HG02678 (cell line): ENCODE measurements around the gene NUP93.

ENCODE experiments used
- ATAC-seq: cut with Tn5 transposase; IDR thresholded peaks from one replicate; pipeline ENCODE4 v1.9.1; 2021; ENCODE audit warnings: mild to moderate bottlenecking, moderate library complexity; ENCODE audit not compliant: unreplicated experiment

The NUP93 gene

DNA sequence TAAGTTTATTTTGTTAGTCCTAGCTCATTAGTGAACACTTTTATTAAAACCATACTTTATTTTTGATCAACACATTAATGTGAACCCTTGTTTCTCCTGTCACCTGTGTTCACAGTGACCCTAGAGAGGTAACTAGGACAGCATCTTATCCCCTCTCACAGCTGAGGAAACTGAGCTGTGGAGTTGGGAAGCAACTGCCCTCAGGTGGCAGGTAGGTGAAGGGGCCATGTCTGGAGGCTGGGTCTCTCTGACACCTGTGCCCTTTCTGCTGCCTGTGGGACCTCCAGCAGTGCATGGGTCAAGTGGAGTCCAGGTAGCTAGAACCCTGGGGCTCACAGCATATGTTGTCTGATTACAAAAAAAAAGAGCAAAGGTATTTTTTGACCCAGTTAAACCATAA, 112.2 kb downstream of the NUP93 start:
- no peak for ATAC-seq

DNA sequence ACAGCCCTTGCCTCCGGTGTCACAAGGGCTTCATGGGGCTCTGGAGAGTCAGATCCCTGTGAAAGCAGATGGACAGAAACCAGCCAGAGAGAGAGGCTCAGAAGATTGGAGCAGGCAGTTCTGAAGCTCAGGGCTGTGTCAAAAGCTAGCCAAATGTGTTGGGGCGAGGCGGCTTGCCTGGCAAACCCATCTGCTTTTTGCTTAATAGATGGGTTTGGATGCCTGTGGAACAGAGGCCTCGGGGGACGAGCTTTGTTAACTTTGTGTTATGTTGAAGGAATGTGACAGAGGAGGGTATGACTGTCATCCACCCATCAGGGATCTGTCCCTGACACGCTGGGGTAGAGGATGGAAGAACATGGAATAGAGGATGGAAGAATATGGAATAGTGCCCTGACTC, 114.1 kb downstream of the NUP93 start:
- no peak for ATAC-seq

DNA sequence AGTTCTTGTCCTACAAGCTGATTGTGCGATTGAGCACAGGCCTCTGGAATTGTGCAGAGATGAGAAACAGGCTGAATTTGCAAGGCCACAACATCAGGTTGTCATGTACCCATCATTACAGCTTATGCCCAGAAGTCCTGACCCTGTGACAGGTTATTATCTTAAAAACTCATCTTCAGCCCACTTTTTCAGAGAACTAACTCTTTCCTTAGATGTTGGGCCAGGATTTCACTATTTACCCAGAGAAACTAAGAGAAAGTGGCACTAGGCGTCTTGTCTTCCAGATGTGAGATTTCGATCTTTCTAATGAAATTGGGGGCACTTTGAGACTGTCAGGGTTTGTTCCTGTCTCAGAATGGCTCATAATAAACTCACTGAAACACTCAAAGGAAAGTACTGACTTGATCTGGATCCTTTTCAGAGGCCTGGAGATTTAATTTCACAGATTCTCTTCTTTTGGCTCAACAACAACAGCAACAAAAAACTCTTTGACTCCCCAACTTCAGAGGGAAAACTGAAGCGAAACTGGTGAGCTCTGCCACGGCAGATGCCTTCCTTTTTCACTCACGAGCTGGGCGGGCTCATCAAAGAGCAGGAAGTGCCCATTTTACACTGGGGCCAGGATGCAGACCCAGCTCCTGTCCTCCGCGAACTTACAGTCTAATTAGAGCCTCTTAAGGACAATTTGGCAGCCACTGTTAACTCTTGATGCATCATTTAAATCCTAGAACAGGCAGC, 117.4 kb downstream of the NUP93 start:
- no peak for ATAC-seq

DNA sequence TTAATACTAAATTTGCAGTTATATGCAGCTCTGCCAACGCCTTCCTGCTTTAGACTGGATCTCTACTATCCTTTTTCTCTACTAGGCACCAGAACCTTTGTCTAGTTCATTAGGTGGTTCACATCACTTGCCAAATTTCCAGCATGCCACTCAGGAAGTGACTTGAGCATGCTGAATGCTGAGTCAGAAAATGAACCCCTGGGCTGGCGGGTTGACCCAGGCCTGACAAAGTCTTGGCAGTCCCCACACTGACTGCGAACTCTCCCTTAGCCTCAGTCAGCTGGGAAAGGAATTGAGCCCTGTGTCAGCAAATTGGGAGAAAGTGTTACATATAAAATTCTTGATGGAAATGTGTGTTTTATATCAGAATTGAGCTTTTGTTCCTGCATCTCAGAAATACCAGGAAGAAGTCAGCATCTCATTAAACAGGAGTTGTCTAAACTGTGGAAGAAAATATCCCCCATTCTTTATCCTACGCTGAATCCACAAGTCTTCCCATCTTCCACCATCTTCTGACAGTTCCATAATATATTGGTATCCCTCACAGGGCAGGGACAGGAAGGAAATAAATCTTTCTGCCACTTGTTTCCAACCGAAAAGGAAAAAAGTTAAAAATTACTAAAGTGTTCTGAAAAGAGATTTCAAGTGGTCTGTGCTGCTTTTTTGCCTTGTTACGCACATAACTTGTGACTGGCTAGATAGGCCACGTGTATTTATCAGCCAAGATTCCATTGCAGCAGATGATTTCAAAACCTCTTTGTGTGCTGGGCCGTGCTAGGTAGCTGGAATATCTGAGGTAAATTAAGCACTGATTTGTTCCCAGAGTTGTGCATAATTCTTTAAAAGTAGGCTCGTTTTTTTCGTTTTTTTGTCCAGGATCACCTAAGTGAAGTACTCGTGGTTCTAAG, 118.4 kb downstream of the NUP93 start:
- no peak for ATAC-seq

DNA sequence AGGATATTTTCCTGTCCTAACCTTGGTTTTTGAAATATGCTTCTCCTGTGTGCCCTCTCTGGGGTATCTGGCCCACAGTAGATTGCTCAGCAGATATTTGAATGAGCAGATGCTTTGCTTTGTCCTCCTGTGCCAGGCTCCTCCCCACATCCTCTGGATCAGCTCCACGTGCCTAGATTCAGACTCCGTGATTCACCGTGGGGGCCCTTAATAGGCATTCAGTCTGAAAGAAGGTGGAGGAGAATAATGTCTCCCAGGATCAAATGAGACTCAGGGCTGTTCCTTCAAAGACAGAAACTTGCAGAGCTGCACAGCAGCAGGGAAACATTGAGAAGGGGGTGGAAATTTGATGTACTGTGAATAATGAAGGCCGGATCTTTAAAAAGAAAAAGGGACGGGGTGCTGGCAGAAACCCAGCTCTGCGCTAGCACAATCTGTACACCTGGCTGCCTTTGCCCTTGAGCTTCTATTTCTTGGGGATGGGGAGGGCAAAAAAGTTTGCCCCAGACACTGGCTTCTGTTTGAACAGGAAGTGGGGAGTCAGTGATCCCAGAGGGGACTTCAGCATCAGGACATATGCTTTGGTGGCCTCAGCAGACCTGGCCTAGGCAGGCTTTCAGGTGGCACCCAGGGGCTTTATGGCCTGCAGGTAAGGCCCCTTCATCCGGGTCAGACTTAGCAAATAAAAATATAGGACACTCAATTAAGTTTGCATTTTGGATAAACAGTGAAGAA, 119.2 kb downstream of the NUP93 start:
- no peak for ATAC-seq

GRCh38 chr16:56849690-56850680, 120.1 kb downstream of the NUP93 start:
- ATAC-seq = no peak

DNA sequence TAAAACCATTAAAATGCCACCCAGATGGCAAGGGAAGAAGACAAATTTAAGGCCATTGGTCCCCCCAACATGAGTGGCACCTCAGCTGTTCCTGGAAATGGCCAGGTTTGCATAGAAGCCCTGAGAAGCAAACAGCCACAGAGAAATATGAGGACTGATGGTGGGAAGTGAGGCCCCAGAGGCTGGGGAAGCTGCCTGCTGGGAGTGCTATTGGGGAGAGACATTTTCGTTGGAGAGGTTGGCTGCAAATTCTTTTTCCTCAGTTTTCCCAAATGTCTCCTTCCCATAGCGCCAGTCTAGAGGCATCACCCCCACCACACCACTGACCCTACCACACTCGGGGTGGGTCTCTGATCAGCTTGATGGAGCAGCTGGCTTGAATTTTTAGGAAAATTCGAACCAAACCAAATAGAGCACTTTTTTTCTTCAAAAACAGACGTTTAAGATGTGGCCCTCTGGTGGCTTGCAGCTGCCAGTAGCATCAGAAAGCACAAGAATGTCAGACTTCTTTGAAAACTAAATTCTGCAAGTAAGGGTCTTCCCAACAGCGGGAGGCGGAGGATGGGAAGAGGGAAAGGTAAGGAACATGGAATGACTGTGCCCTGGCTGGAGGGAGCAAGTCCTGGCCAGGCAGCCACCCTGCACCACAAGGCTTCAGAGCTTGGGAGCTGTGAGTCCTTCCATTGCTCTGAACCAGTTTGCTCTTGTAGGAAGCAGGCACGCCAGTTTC, 121.9 kb downstream of the NUP93 start:
- ATAC-seq = no peak

- ATAC-seq = no peak
Observed at GRCh38 chr16:56852401-56852730, 122.4 kb downstream of the NUP93 start.

- no peak for ATAC-seq
Observed at GRCh38 chr16:56852968-56853367, 123.0 kb downstream of the NUP93 start.

GRCh38 chr16:56855201-56855600, 125.3 kb downstream of the NUP93 start:
- ATAC-seq = no peak

- ATAC-seq = no peak
Observed at GRCh38 chr16:56855946-56856345, 126.0 kb downstream of the NUP93 start.

- ATAC-seq = no peak
Observed at GRCh38 chr16:56856876-56857447, 127.0 kb downstream of the NUP93 start.

GRCh38 chr16:56858374-56858773, 128.4 kb downstream of the NUP93 start:
- no peak for ATAC-seq

GRCh38 chr16:56859636-56860035, 129.7 kb downstream of the NUP93 start:
- no peak for ATAC-seq

- ATAC-seq = peak; percentile 76
Observed at GRCh38 chr16:56860226-56861020, 130.5 kb downstream of the NUP93 start.

DNA sequence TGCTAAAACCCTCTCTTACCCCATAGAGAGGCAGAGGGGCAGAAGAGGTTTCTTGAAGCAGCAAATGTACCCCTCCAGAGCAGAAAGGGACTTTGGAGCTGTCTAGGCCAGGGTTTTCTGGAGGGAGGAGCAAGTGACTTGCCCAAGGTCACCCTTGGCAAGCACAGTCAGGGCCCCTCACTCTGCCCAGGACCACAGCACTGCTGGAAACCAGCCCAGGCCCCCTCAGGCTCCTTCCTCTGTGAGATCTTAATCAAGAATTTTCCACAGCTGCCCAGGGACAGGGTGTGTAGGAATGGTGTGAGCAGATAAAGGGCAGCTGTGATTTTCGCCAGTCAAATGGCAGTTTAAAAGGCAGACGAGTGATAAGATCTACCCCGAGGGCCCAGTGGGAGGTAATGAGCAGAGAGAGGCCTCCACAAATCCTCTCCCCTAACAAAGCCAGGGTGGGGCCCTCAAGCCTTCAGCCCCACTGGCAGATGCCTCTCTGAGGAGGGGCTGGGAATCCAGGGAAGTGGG, 131.2 kb downstream of the NUP93 start:
- peak; percentile 11 for ATAC-seq

GRCh38 chr16:56861756-56862155, 131.8 kb downstream of the NUP93 start:
- no peak for ATAC-seq

GRCh38 chr16:56862776-56863175, 132.8 kb downstream of the NUP93 start:
- no peak for ATAC-seq
